Measurements from ENCODE around the gene HBE1.
"Not testable (repeated sequence)": the region's sequence is repeated elsewhere in the genome, so short reads cannot be mapped to it uniquely, and the experiment has no call there.

The HBE1 gene

DNA sequence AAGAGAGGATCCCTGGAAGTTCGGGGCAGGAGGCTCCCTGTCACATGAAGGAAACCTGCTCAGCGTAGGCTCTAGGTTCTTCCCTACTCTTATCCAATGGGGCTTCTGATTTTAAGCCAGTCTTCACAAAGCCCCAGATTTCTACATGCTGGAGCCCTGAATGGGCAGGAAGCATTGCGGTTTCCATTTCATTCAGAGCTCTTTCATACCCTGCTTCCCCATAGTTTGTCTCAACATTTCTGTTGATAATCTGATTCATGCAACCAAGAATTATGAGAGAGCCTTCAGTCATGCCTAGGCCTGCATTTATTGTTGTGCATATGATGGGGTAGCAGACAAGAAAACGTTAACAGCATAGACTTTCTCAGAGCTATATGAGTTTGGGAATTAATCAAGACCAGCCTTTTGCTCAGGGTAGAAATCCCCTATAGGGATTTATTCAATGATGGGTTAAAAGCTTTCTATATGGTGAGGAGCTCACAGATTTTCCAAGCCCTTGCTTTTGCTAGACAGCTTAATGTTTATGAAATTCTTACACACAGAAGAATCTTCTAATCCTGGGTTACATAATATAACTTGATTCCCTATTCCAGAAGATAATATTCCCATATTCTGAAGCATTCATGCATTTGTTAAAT lies 16.1 kb upstream of the HBE1 start:
- DNase-seq (ENCODE audit: low read depth in 2 of 2), result no peak

GRCh38 chr11:5284637-5285036 lies 14.9 kb upstream of the HBE1 start:
- no peak for DNase-seq (ENCODE audit: low read depth in 2 of 2)

GRCh38 chr11:5283882-5284281 lies 14.1 kb upstream of the HBE1 start:
- no peak for DNase-seq (ENCODE audit: low read depth in 2 of 2)

GRCh38 chr11:5283086-5283485 lies 13.3 kb upstream of the HBE1 start:
- DNase-seq (ENCODE audit: low read depth in 2 of 2), result no peak

DNA sequence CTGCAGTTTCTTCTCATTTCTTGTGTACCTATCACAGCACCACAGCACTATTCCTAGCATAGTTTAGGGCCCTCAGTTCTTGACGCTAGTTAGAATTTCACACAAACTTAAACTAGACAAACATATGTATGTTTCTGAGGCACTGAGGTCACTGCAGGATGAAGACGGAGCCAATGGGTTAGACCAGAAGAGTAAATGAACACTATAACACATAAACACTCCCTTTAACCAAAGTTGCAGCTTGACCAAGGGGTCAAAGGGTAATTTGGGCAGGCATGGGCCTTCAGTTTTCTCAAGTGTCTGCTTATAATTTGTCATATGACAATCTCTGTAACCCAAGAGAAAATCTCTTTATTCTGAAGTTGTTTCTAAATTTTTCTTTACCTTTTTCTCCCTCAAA lies 12.9 kb upstream of the HBE1 start:
- DNase-seq (ENCODE audit: low read depth in 2 of 2), result no peak

DNA sequence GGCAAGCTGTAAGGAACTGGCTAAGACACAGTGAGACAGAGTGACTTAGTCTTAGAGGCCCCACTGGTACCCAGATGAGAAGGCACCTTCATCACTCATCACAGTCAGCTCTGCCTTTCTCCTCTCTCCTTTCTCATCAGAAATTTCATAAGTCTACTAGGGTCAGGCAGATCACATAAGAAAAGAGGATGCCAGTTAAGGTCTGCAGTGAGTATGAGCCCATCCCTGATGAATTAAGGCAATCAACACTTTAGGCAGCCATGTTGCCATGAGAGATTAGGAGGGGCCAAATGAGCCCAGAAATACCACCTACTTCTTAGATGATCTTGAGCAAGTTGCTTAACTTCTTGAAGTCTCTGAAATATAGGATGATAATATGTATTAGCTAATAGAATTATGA lies 11.9 kb upstream of the HBE1 start:
- DNase-seq (ENCODE audit: low read depth in 2 of 2), result no peak

- DNase-seq (ENCODE audit: low read depth in 2 of 2), result peak in 1 of 2 experiments; percentile 0
These were observed 10.9 kb upstream of the HBE1 start for GRCh38 chr11:5280582-5281102.

GRCh38 chr11:5279471-5280090 lies 9.8 kb upstream of the HBE1 start:
- no peak for DNase-seq (ENCODE audit: low read depth in 2 of 2)

GRCh38 chr11:5277807-5278382 lies 8.2 kb upstream of the HBE1 start:
- DNase-seq (ENCODE audit: low read depth in 2 of 2), result no peak

GRCh38 chr11:5276697-5277096 lies 7.0 kb upstream of the HBE1 start:
- no peak for DNase-seq (ENCODE audit: low read depth in 2 of 2)

- DNase-seq (ENCODE audit: low read depth in 2 of 2), result no peak
These were observed 5.8 kb upstream of the HBE1 start for GRCh38 chr11:5275369-5276110.

DNA sequence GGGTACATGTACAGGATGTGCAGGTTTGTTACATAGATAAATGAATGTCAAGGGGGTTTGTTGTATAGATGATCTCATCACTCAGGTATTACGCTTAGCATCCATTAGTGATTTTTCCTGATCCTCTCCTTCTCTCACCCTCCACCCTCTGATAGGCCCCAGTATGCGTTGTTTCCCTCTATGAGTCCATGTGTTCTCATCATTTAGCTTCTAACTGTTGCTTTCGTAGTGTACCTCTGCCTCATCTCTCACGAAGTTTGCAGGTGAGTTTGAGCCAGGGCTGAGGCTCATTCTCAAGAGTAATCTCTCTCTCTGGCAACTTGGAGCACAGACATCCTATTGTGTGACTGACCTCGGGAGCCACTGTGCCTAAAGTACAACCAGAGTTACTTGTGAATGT lies 4.7 kb upstream of the HBE1 start:
- DNase-seq (ENCODE audit: low read depth in 2 of 2), result no peak

DNA sequence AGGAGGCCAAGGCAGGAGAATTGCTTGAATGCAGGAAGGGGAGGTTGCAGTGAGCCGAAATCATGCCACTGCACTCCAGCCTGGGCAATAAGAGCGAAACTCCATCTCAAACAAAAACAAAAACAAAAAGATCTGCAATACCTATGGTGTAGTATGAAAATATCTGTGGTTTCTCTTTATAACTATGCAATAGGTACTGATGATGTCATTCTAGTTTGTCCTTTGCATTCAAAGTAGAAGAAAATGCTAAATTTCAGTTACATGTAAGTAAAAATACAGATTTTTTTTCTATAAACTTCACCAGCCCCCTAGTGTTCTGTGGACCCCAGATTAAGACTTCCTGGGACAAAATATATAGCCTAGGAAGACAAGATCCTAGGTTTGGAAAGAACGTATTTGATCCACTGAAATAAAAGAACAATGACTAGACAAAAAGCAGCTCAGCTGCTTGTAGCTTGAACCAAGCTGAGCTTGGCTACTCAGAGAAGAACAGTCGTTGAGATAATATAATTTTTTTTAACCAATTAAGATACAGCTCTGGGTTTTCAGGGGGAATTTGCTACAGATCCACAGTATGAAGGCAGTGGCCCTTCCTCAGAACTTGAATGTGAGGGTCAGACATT lies 2.8 kb upstream of the HBE1 start:
- DNase-seq (ENCODE audit: low read depth in 2 of 2), result no peak

GRCh38 chr11:5267033-5267563 lies 2.6 kb downstream of the HBE1 start:
- DNase-seq (ENCODE audit: low read depth in 2 of 2), result no peak

DNA sequence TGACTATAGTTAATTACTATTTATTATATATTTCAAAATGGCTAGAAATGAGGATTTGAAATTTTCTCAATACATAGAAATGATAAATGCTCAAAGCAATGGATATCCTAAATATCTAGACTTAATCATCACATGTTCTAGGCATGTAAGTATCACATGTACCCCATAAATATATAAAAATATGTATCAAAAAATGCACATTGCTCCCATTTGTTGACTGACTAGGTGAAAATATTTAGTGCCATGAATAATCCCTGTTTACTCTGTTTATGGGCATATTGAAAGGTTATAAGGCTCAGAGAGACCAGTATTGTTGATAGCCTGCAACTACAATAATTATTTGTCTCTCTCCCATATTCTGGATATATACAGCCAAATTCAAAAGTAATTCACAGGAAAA lies 3.1 kb downstream of the HBE1 start:
- DNase-seq (ENCODE audit: low read depth in 2 of 2), result no peak

GRCh38 chr11:5265832-5266231 lies 3.9 kb downstream of the HBE1 start:
- no peak for DNase-seq (ENCODE audit: low read depth in 2 of 2)

GRCh38 chr11:5258543-5259262 lies 11.0 kb downstream of the HBE1 start:
- no peak for DNase-seq (ENCODE audit: low read depth in 2 of 2)

- DNase-seq (ENCODE audit: low read depth in 2 of 2), result no peak
These were observed 12.4 kb downstream of the HBE1 start for GRCh38 chr11:5257296-5257695.

DNA sequence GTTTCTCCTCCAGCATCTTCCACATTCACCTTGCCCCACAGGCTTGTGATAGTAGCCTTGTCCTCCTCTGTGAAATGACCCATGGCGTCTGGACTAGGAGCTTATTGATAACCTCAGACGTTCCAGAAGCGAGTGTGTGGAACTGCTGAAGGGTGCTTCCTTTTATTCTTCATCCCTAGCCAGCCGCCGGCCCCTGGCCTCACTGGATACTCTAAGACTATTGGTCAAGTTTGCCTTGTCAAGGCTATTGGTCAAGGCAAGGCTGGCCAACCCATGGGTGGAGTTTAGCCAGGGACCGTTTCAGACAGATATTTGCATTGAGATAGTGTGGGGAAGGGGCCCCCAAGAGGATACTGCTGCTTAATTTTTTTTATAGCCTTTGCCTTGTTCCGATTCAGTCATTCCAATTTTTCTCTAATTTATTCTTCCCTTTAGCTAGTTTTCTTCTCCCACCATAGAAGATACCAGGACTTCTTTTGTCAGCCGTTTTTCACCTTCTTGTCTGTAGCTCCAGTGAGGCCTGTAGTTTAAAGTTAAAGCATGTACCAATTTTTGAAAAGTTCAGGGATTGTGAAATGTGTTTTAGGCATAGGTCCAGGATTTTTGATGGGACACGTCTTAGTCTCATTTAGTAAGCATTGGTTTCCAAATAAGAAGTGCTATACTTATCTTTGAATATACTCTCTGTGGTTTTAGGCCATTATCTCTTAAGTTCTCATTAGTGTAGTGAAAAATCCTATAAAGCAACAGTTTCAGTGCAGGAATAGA lies 14.9 kb downstream of the HBE1 start, which contains the start of gene HBG2:
TSS of gene HBG2 (minus strand) at position 136 of the 768 bp plus-strand sequence. CDS start at position 83, 53 bp downstream.
- not testable (repeated sequence) for DNase-seq (ENCODE audit: low read depth in 2 of 2)

- DNase-seq (ENCODE audit: low read depth in 2 of 2), result not testable (repeated sequence)
These were observed 15.7 kb downstream of the HBE1 start for GRCh38 chr11:5254023-5254422.

Data from stimulated activated CD4-positive, alpha-beta T cell treated with anti-CD3 and anti-CD28 coated beads, Interleukin-12 subunit alpha, Interleukin-12 subunit beta, amount 100 ng/mL, for 24 hours (primary cell).